HepG2 (cell line): ENCODE data around the gene IGIP. TPM values are rescaled to one million over a fixed set of nuclear protein-coding genes. Genes with fewer than 3 reads are reported as not detected.

Experiments
- ATAC-seq: fragments of 200-7000 bp; cut with Tn5 transposase; 3 replicates; pipeline ENCODE4 v1.9.1; 2020; ENCODE audit warnings: mild to moderate bottlenecking, moderate library complexity
- BruUV-seq: library from RNA; stranded (reverse); fragments of 400-500 nt; replicated peaks from 2 replicates; lab custom pipeline; 2021; lab: Mats Ljungman, UMichigan
- CTCF ChIA-PET: fragments of 300-600 bp; formaldehyde crosslinking; extraction: SDS; loops from one replicate; lab custom pipeline; 2021; ENCODE audit warnings: low total read pairs, inconsistent platforms, low intra/inter-chr PET ratio; lab: Yijun Ruan, JAX
- POLR2A ChIA-PET: fragments of 350-600 bp; sonication (Branson Sonifier 250); formaldehyde crosslinking; loops from one replicate; lab custom pipeline; 2020; ENCODE audit warnings: antibody characterized with exemption, inconsistent platforms; lab: Yijun Ruan, JAX
- DNase-seq: peaks from one replicate; pipeline ENCODE4 v3.0.0-alpha.2; 2015; ENCODE audit warnings: low spot score
- FAIRE-seq: peaks from 3 replicates; lab custom pipeline; 2011; peaks lifted over from hg19 to GRCh38; lab: Jason Lieb, UNC
- H2AFZ ChIP-seq: one replicate; pipeline ENCODE4 v1.6.1; 2011; ENCODE audit warnings: low read length, inconsistent platforms
- H3K27ac ChIP-seq: fragments of 300-600 bp; 3 replicates; pipeline ENCODE4 v1.8.0; 2011; ENCODE audit warnings: mixed run types, mild to moderate bottlenecking, mixed read lengths, low read length, inconsistent platforms; ENCODE audit not compliant: insufficient read depth; ENCODE audit errors: extremely low read length
- H3K27me3 ChIP-seq, 2 experiments: fragments of 200-600 bp in 1 of 2; 2 replicates in 1 of 2; 3 replicates in 1 of 2; pipeline versions ENCODE4 v1.6.0 to v1.8.0; 2011; ENCODE audit warnings: low read length in 2 of 2, mild to moderate bottlenecking in 2 of 2, moderate library complexity in 2 of 2, inconsistent platforms in 1 of 2; ENCODE audit not compliant: insufficient read depth in 2 of 2, control insufficient read depth in 1 of 2
- H3K36me3 ChIP-seq, 2 experiments: fragments of 200-600 bp in 1 of 2; replicated peaks in 1 of 2; 2 replicates in 1 of 2; 3 replicates in 1 of 2; pipeline versions ENCODE4 v1.5.1 to v1.8.0; 2011; ENCODE audit warnings: low read length in 2 of 2, inconsistent platforms in 1 of 2; ENCODE audit not compliant: insufficient read depth in 2 of 2, control insufficient read depth in 1 of 2
- H3K4me1 ChIP-seq: 2 replicates; pipeline ENCODE4 v1.5.1; 2012; ENCODE audit warnings: low read length, inconsistent platforms; ENCODE audit not compliant: insufficient read depth
- H3K4me2 ChIP-seq: 2 replicates; pipeline ENCODE4 v1.6.0; 2011; ENCODE audit warnings: low read depth, low read length, inconsistent platforms
- H3K4me3 ChIP-seq, 3 experiments: fragments of 200-600 bp in 1 of 3; sonication (generic), shearing (Covaris generic) in 1 of 3; replicated peaks in 1 of 3; 2 replicates each; pipeline ENCODE4 v1.5.1; 2011 to 2016; ENCODE audit warnings: low read length in 3 of 3, inconsistent platforms in 2 of 3, low read depth in 2 of 3, mild to moderate bottlenecking in 2 of 3, control low read depth in 1 of 3, mixed read lengths in 1 of 3; ENCODE audit not compliant: insufficient read depth in 1 of 3
- H3K79me2 ChIP-seq: one replicate; pipeline ENCODE4 v1.6.1; 2011; ENCODE audit warnings: low read length, inconsistent platforms; ENCODE audit not compliant: insufficient read depth
- H3K9ac ChIP-seq: 2 replicates; pipeline ENCODE4 v1.6.0; 2011; ENCODE audit warnings: mild to moderate bottlenecking, low read depth, low read length, inconsistent platforms; ENCODE audit not compliant: insufficient read depth
- H3K9me3 ChIP-seq: 2 replicates; pipeline ENCODE4 v1.5.1; 2012; ENCODE audit warnings: mild to moderate bottlenecking, low read length
- H4K20me1 ChIP-seq: 2 replicates; pipeline ENCODE4 v1.6.0; 2011; ENCODE audit warnings: inconsistent platforms, mild to moderate bottlenecking, low read length, moderate library complexity; ENCODE audit not compliant: insufficient read depth
- ISL2 ChIP-seq: sonication (generic); formaldehyde crosslinking; IDR thresholded peaks from 2 replicates; pipeline ENCODE4 v1.5.0; 2020; ENCODE audit warnings: missing genetic modification reagents
- PAWR ChIP-seq: sonication (generic); formaldehyde crosslinking; IDR thresholded peaks from 2 replicates; pipeline ENCODE4 v1.4.0; 2020; ENCODE audit warnings: missing genetic modification reagents, mild to moderate bottlenecking, borderline replicate concordance
- PCBP1 ChIP-seq: fragments of 200-400 bp; formaldehyde crosslinking; IDR thresholded peaks from 2 replicates; pipeline ENCODE4 v1.6.1; 2017; ENCODE audit warnings: mild to moderate bottlenecking, low read depth, low read length, borderline replicate concordance
- PCBP2 ChIP-seq: fragments of 200-400 bp; formaldehyde crosslinking; optimal IDR thresholded peaks from 2 replicates; pipeline ENCODE3; 2018; ENCODE audit warnings: low read length, low read depth; ENCODE audit not compliant: poor library complexity, severe bottlenecking
- RXRB ChIP-seq: IDR thresholded peaks from 2 replicates; pipeline ENCODE4 v1.6.1; 2016; ENCODE audit warnings: borderline replicate concordance, missing genetic modification reagents, missing compliant biosample characterization
- TEAD3 ChIP-seq: optimal IDR thresholded peaks from 2 replicates; pipeline ENCODE3; 2016; ENCODE audit warnings: borderline replicate concordance
- TRIM24 ChIP-seq: sonication (generic); formaldehyde crosslinking; IDR thresholded peaks from 2 replicates; pipeline ENCODE4 v1.8.0; 2022; ENCODE audit warnings: mild to moderate bottlenecking, missing genetic modification reagents
- ZBTB40 ChIP-seq, 2 experiments: fragments of 450-650 bp in 1 of 2; sonication (generic) in 1 of 2; formaldehyde crosslinking in 1 of 2; IDR thresholded peaks; 2 replicates each; pipeline versions ENCODE4 v1.6.1 to v1.8.0; 2016 to 2022; ENCODE audit warnings: antibody characterized with exemption in 1 of 2, mild to moderate bottlenecking in 1 of 2, missing genetic modification reagents in 1 of 2
- ZNF143 ChIP-seq: sonication (generic); formaldehyde crosslinking; IDR thresholded peaks from 2 replicates; pipeline ENCODE4 v1.4.0; 2020; ENCODE audit warnings: missing genetic modification reagents
- ZNF275 ChIP-seq: sonication (generic); formaldehyde crosslinking; IDR thresholded peaks from 2 replicates; pipeline ENCODE4 v1.8.0; 2022; ENCODE audit warnings: missing genetic modification reagents, mild to moderate bottlenecking, inconsistent platforms, borderline replicate concordance
- WGBS: methylation state at CpG from one replicate; pipeline ENCODE4 v1.1.6; 2017; ENCODE audit warnings: low lambda C conversion rate; 5-methylcytosine and 5-hydroxymethylcytosine counted together
- in situ Hi-C: cut with HindIII; loops from 2 replicates; pipeline ENCODE4 v1.10.0; 2017; ENCODE audit warnings: low pct_unique_long_range_greater_than_20kb; ENCODE audit not compliant: extremely low pct_ligation_motif_present
- intact Hi-C: fragments of 100-400 bp; cut with micrococcal nuclease; formaldehyde crosslinking; loops from one replicate; pipeline ENCODE4 v1.10.0; 2022; ENCODE audit not compliant: unreplicated experiment
- polyA plus RNA-seq, 8 experiments: library from polyadenylated mRNA; depleted of rRNA in 3 of 8; stranded (reverse) in 7 of 8; unstranded in 1 of 8; fragments of >200 nt; fragmentation: Illumina TruSeq in 4 of 8; extraction: Trizol in 4 of 8; gene quantifications; 2 replicates each; pipeline versions ENCODE4 v1.2.1 to v1.2.3, GENCODE V29; 2011 to 2016; ENCODE audit warnings: low read depth in 4 of 8, missing spikeins in 1 of 8, mixed read lengths in 1 of 8; ENCODE audit not compliant: insufficient read depth in 1 of 8
- total RNA-seq, 5 experiments: library from RNA; depleted of rRNA; stranded (reverse); fragments of >200 nt; fragmentation: Illumina TruSeq; extraction: Trizol; gene quantifications; 2 replicates each; pipeline ENCODE4 v1.2.3, GENCODE V29; 2016; ENCODE audit warnings: low read depth in 1 of 5

Gene IGIP
- total and polyA plus RNA-seq, 2 of the 13 experiments (the other 11 are each of a cell fraction or from before 2014, with no cell fraction given), result 1.7 to 2.1 TPM

- TF ChIP-seq PCBP1, result no peak
- no peak for TF ChIP-seq TRIM24 (CRISPR knock-in tag)
- no peak for TF ChIP-seq ZNF143 (CRISPR knock-in tag)
- no peak; the same call in 1 of the 2 replicates for TF ChIP-seq ISL2 (CRISPR knock-in tag)
- TF ChIP-seq PAWR, result no peak
- no peak for TF ChIP-seq RXRB
- TF ChIP-seq TEAD3 (CRISPR knock-in tag), result no peak
These were observed 49.8 kb downstream of the IGIP start (continued) for GRCh38 chr5:140175367-140176030.

- in situ Hi-C loops (loop anchor here (5.0 kb wide), 1 partner anchor 46 kb away; no protein-coding TSS in a partner anchor), intact Hi-C loops (loop anchor here (5.0 to 10.0 kb wide), 2 partner anchors 46 to 539 kb away; no protein-coding TSS in a partner anchor)
- H3K9ac ChIP-seq, result peak overlapping the region; percentile 95
- peaks cover 74% of the 10 kb centered on the region for H3K4me1 ChIP-seq
- BruUV-seq, result no TSS peak
- H2AFZ ChIP-seq, result peak overlapping the region; percentile 11
- H3K27me3 ChIP-seq, result no peaks in the 10 kb centered on the region; a peak in 1 of 5 replicates
- WGBS, result 1% methylated on average over 4 of the region's 4 CpGs
- H3K4me2 ChIP-seq, result peak overlapping the region; percentile 98
- H3K79me2 ChIP-seq, result peaks cover 27% of the 10 kb centered on the region
- no peak for FAIRE-seq
- CTCF ChIA-PET, result no interaction called here
- H4K20me1 ChIP-seq, result no peaks in the 10 kb centered on the region
- no peaks in the 10 kb centered on the region for H3K9me3 ChIP-seq
- H3K27ac ChIP-seq, result peak overlapping the region; percentile 89
- no peak for ATAC-seq
- POLR2A ChIA-PET, result interaction anchor here (0.9 to 2.1 kb wide), 4 partner anchors 9 to 69 kb away, joined by 3 to 8 read pairs (median 3); no protein-coding TSS in a partner anchor
- no peaks in the 10 kb centered on the region for H3K36me3 ChIP-seq
- peak overlapping the region; percentile 84 to 96 (median 89) for H3K4me3 ChIP-seq
- no peak for DNase-seq
- no peak for TF ChIP-seq ZBTB40 (IDR thresholded peaks at IDR 0.05)
- no peak for TF ChIP-seq ZBTB40 (CRISPR knock-in tag; IDR thresholded peaks at IDR 0.05)
- 0 out of 2 replicates have a peak, but pooled peaks have one; percentile 7 for TF ChIP-seq ZNF275 (CRISPR knock-in tag)
- peak; percentile 19 for TF ChIP-seq PCBP2
These were observed 50.3 kb downstream of the IGIP start for GRCh38 chr5:140176031-140176387.
